Left lung (tissue), 10 donors: ENCODE data around the gene SLIT3. TPM values are rescaled to one million over a fixed set of nuclear protein-coding genes. Genes with fewer than 3 reads are reported as not detected.
A peak's percentile ranks its signal among the peaks of the same experiment; 100 is the strongest.

Source experiments
- ATAC-seq: fragments of 200-7000 bp; cut with Tn5 transposase; one replicate; pipeline ENCODE4 v1.9.1; 2020; ENCODE audit warnings: moderate library complexity
- DNase-seq, 4 donors: peaks; one replicate each; pipeline ENCODE4 v3.0.0-alpha.2; 2013 to 2020
- H3K27ac ChIP-seq, 2 donors: fragments of 200-600 bp; sonication (generic) in 1 of 2; one replicate each; pipeline versions ENCODE4 v1.5.0 to v1.8.0; 2020 to 2021
- H3K27me3 ChIP-seq, 2 donors: fragments of 200-600 bp; sonication (generic) in 1 of 2; one replicate each; pipeline versions ENCODE4 v1.5.0 to v1.8.0; 2020 to 2021
- H3K36me3 ChIP-seq, 2 donors: fragments of 200-600 bp; sonication (generic) in 1 of 2; one replicate each; pipeline versions ENCODE4 v1.5.0 to v1.8.0; 2020 to 2021
- H3K4me1 ChIP-seq, 2 donors: fragments of 200-600 bp; one replicate each; pipeline ENCODE4 v1.8.0; 2021
- H3K4me3 ChIP-seq, 2 donors: fragments of 200-600 bp; sonication (generic) in 1 of 2; one replicate each; pipeline versions ENCODE4 v1.5.0 to v1.8.0; 2020 to 2021; ENCODE audit warnings: mild to moderate bottlenecking in 1 of 2
- H3K9me3 ChIP-seq, 2 donors: fragments of 200-600 bp; sonication (generic) in 1 of 2; one replicate each; pipeline versions ENCODE4 v1.5.0 to v1.8.0; 2020 to 2021
- CTCF ChIP-seq, 2 donors: fragments of 200-600 bp; sonication (generic) in 1 of 2; IDR thresholded peaks; one replicate each; pipeline versions ENCODE4 v1.5.0 to v1.8.0; 2021; ENCODE audit warnings: antibody characterized with exemption in 2 of 2
- intact Hi-C, 2 donors: fragments of 100-400 bp; cut with DNase I; formaldehyde crosslinking; loops; one replicate each; pipeline versions ENCODE4 v1.11.2 to v1.14.2; 2022
- polyA plus RNA-seq, 6 donors: library from polyadenylated mRNA; unstranded; fragments of 120-200 nt; gene quantifications; one replicate each; pipeline ENCODE4 v1.2.1, GENCODE V29; 2013; ENCODE audit not compliant: insufficient read length in 6 of 6
- total RNA-seq, 2 donors: library from RNA; stranded (reverse); fragmentation: NEBNext Ultra II Directional; extraction: Animal tissue kit (Norgen Biotek cat#: 25700); gene quantifications; one replicate each; pipeline ENCODE4 v1.2.1, GENCODE V29; 2021
- donor health status: DM: no; HTN: yes; CAD: no.
- donor health status: DM: no; HTN: no; CAD: no.

Gene SLIT3
- total and polyA plus RNA-seq, 8 donors, result 37.6 to 77.1 (median 45.9) TPM

- Histone ChIP-seq H3K27me3 (peaks cover 0 to 10% of the 10 kb centered on the region in 2 donors), H3K27ac (no peak overlapping the region), H3K36me3 (no peaks in the 10 kb centered on the region), H3K4me1 (no peaks in the 10 kb centered on the region), H3K9me3 (no peaks in the 10 kb centered on the region), H3K4me3 (no peak overlapping the region)
- intact Hi-C loops, result no loop called here
- no peak for DNase-seq
- TF ChIP-seq CTCF (IDR thresholded peaks at IDR 0.05), result no peak
- peak; percentile 14 for ATAC-seq
Observed at GRCh38 chr5:168946363-168946762, 354.6 kb downstream of the SLIT3 start.

GRCh38 chr5:168944004-168944403 is 356.9 kb downstream of the SLIT3 start:
- DNase-seq (peak in 2 of 4 donors; percentile 27 to 35), ATAC-seq (no peak)
- intact Hi-C loops, result no loop called here
- Histone ChIP-seq H3K9me3 (no peaks in the 10 kb centered on the region), H3K36me3 (no peaks in the 10 kb centered on the region), H3K27me3 (peaks cover 0 to 10% of the 10 kb centered on the region in 2 donors), H3K4me3 (no peak overlapping the region), H3K27ac (no peak overlapping the region), H3K4me1 (no peaks in the 10 kb centered on the region)
- TF ChIP-seq CTCF (IDR thresholded peaks at IDR 0.05), result no peak

- TF ChIP-seq CTCF (IDR thresholded peaks at IDR 0.05), result no peak
- Histone ChIP-seq H3K36me3 (no peaks in the 10 kb centered on the region), H3K27ac (no peak overlapping the region), H3K4me1 (no peaks in the 10 kb centered on the region), H3K27me3 (peaks cover 0 to 10% of the 10 kb centered on the region in 2 donors), H3K9me3 (no peaks in the 10 kb centered on the region), H3K4me3 (no peak overlapping the region)
- ATAC-seq (no peak), DNase-seq (no peak)
- intact Hi-C loops, result no loop called here
Observed at GRCh38 chr5:168943091-168943884, 357.7 kb downstream of the SLIT3 start.

GRCh38 chr5:168941901-168942300 is 359.0 kb downstream of the SLIT3 start:
- Histone ChIP-seq H3K27me3 (peaks cover 0 to 10% of the 10 kb centered on the region in 2 donors), H3K4me3 (no peak overlapping the region)
- DNase-seq, result no peak

More at GRCh38 chr5:168941901-168942300, 359.0 kb downstream of the SLIT3 start:
- Histone ChIP-seq H3K27ac (no peak overlapping the region), H3K9me3 (no peaks in the 10 kb centered on the region), H3K36me3 (no peaks in the 10 kb centered on the region), H3K4me1 (no peaks in the 10 kb centered on the region)
- ATAC-seq, result no peak
- no peak for TF ChIP-seq CTCF (IDR thresholded peaks at IDR 0.05)
- intact Hi-C loops, result no loop called here
